ENCODE results near the gene LRSAM1.

Gene LRSAM1

DNA sequence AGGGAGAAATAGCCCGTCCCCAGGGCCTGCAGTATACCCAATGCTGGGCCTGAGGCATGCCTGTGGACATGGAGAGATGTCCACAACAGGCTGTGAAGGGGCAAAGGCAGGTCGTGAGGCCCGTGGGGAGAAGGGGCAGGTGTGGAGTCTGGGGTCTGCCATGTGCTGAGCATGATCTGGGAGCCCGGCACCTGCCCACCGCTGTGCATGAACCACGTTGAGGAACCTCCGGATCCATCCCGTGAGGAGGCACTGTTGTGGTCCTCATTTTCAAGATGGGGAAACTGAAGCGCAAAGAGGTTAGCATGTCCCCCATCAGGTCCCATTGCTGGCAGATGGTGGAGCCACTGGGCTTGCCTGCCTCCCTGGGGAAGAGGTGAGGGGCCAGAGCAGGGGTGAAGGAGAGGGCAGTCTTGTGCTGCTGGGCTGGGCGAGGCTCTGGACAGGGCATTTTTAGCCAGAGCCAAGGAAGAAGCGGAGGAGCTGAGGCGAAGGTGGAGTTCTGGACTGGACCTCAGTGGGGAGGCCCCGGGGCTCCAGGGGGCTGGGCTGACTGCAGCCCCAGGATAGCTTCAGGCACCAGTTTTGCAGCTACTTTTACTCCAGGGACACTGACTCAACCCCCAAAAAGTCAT is 46.5 kb downstream of the LRSAM1 start:
- no peak for DNase-seq (ENCODE audit: low read depth in 2 of 2)

DNA sequence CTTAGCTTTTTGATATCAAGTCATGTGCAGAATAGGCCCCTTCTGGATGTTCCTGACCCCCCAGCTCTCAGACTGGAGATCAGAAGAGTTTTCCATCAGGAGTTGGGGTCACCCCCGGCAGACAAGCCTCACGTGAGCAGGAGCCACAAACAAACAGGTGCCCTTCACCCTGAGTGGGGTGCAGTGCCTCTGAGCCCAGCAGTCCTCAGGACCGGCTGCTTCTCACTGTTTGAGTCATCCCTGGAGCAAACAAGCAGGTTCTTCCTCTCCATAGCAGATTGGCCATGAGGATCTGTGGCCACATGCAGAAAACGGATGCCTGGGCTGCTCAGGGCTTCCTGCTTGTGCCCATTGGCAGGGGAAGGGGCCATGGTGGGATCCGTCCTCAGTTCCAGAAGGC is 47.0 kb downstream of the LRSAM1 start:
- no peak for DNase-seq (ENCODE audit: low read depth in 2 of 2)

DNA sequence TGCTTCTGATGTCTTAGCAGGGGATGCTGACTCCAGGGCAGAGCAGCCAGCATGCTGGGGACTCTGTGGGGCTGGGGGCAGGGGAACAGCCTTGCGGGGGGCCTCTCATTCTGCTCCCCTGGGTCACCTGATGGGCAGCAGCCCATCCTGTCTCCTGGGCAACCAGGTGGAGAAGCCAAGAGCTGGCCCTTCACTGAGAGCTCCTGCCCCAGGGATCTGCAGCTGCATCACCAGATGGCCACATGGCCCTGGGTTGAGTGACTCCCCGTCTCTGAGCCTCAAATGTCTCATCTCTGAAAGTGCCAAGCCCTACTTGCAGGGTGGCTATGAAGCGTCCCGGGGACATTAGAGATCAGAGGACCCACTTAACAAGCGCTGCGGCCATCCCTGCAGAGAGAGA is 49.1 kb downstream of the LRSAM1 start:
- DNase-seq (ENCODE audit: low read depth in 2 of 2), result no peak

DNA sequence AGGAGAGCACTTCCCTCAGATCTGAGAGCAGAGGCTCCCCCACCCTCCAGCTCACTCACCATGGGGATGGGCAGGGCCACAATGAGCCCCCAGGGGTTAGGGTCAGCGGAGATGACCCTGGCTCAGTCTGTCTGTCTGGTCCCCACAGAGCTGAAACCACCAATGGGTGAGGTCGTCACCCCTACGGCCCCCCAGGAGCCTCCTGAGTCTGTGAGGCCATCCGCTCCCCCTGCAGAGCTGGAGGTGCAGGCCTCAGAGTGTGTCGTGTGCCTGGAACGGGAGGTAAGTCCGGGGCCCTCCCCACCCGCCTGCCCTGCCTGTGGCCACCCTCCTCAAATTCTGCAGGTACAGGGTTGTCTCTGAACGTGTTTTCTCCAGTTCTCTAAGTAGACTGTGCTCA is 49.6 kb downstream of the LRSAM1 start:
- no peak for DNase-seq (ENCODE audit: low read depth in 2 of 2)

DNA sequence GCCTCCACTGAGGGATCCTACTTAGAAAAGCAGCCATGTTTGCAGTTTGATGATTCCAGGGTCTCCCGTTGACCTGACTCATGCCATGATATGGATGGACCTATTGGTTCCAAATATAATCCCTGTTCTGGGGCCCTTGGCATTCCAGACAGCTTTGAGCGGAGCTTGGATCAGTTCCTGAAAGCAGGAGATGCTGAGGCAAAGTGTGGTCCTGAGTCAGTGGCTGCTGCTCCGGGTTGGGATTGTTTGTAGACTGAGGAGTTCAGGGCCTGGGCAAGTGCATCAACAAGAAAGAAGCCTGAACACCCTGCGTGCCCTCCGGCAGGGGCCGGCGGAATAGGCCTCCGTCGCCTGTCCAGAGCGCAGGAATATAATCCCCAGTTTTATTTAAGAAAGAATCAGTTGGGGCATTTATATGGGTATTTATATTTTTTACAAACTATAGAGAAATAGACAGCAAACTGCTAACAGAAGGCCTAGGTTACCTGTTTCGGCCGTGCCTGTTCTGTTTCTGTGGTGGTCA is 50.6 kb downstream of the LRSAM1 start:
- no peak for DNase-seq (ENCODE audit: low read depth in 2 of 2)

DNA sequence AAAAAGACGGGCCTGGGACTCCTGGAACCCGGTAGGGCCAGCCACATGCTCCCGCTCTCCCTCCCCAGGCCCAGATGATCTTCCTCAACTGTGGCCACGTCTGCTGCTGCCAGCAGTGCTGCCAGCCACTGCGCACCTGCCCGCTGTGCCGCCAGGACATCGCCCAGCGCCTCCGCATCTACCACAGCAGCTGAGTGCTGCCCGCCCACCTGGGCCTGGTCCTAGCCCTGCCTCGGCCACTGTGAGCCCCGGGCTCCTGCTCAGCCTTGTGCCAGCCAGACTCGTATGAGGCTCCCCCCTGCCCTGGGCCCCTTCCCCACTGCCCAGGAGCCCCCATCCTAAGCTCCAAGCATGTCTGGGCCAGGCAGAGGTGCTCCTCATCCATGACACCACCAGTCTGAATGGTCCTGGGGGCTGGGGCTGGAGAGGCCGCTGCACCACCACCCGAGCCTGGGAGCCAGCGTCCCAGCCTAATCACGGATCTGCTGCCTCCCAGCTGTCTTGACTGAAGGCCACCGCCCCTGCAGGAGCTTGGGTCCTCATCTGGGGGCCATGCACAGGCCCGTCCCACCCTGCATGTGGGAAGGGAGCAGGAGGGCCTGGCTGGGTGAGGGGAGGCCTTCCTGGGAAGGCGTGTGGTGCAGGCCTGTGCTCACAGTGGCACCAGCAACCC is 51.5 kb downstream of the LRSAM1 start:
- no peak for DNase-seq (ENCODE audit: low read depth in 2 of 2)

DNA sequence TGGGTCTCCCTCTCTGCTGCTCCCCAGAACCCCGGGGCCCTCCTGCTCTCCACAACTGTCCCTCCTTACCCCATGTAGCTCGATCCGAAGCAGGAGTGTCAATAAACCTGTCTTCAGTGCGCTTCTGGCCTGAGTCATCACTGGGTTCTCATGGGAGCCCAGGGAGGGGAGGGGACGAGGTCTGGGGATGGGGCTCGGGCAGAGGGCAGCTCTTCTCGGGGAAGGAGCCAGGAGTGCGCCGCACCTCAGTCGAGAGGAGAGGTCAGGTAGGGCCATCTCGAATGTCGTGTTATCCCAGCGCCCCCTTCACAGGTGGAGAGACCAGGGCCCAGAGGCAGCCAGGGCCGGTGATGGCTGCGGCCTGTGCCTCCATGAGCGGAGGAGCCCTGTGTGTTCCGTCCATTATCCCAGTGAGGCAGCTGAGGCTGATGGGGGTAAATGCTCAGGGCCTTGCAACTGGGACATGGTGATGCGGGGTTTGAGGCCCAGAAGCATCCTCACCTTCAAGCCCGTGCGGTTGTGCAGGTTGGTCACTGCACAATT is 52.1 kb downstream of the LRSAM1 start:
- no peak for DNase-seq (ENCODE audit: low read depth in 2 of 2)

DNA sequence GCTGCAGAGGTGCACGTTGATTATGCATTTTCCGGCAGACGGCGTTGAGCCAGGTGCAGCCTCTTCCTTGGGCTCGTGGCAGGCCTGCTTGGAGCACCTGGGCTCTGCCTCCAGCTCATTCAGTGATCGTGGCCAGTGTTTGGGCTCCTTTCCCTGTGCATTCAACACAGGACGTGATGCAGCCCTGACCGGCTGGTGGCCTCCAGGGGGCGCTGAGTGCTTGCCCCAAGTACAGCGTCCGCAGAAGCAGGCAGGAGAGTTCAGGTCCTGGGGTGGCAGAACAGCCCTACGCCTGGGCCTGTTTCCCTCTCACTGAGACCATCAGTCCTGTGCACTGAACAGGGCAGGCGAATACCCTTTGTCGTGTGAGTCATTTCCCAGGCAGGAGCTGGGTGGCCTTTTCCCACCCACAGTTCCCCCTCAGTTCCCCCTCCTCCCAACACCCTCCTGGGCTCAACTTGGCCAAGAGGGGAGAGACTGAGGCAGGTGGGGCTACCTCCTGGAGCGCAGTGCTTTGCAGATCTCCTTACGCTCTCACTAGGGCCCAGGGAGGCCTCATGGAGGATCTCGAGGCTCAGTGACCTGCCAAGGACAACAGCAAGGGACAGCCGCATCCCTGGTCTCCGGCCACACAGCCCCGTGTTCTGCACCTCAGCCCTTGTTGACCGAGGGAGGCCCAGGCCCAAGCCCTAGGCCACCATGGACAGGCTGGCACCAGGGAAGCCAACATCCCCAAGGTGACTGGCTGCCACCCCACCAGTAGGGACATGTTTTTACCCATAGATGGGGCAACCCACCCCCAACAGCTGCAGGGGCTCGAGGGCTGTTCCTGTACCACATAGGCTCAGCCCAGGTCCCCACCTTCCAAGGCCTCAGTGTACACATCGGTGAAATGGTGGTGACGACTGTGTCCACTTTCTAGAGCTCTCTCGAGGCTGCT is 52.9 kb downstream of the LRSAM1 start:
- DNase-seq (ENCODE audit: low read depth in 2 of 2), result peak; percentile 66 to 70

DNA sequence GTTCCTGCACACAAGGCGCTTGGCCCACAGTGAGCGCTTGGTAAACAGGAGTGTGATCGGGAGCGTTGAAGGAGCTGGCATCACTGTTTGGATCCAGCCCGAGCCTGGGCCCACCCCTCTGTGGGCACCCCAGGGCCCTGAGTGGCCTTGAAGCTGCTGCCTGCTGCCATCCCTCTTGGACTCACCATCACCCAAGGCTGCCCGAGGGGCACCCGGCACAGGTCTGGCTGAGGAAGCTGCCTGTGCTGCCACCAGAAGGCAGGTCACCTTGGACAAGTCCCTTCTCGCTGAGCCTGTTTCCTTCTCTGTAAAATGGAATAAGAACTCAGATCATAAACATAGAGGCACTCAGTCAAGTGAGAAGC is 53.6 kb downstream of the LRSAM1 start:
- no peak for DNase-seq (ENCODE audit: low read depth in 2 of 2)

DNA sequence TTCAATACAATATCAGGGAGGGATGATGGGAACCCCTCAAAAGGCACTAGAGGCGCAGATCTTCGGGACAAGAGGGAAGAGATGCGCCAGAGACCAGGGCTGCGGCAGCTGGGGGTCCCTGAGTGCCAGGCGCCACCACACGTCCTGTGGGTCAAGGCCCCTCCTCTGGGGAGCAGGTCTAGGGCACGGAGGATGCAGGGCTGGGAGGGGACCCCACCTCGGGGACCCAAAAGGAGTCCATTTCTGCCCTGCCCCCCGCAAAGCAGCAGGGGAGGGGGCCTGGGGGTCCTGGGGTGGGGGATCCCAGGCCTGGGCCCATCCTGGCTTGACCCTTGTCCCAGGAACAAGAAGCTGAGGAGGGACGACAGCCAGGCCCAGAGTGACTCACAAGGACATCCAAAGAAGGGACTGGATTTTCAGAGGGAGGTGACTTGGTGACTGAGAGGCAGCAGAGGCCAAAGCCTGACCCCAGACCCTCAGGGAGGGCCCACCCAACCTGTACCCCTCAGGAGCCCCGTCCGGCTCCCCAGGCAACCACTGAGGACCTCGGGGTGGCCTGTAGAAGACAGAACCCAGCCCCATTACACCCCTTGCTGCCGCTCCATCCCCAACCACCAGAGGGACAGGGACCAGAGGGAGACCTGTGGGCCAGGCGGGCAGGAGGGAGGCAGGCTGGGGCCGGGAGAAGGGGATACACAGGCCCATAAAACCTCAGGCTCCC is 54.2 kb downstream of the LRSAM1 start:
- peak in 1 of 2 donors; percentile 16 for DNase-seq (ENCODE audit: low read depth in 2 of 2)

DNA sequence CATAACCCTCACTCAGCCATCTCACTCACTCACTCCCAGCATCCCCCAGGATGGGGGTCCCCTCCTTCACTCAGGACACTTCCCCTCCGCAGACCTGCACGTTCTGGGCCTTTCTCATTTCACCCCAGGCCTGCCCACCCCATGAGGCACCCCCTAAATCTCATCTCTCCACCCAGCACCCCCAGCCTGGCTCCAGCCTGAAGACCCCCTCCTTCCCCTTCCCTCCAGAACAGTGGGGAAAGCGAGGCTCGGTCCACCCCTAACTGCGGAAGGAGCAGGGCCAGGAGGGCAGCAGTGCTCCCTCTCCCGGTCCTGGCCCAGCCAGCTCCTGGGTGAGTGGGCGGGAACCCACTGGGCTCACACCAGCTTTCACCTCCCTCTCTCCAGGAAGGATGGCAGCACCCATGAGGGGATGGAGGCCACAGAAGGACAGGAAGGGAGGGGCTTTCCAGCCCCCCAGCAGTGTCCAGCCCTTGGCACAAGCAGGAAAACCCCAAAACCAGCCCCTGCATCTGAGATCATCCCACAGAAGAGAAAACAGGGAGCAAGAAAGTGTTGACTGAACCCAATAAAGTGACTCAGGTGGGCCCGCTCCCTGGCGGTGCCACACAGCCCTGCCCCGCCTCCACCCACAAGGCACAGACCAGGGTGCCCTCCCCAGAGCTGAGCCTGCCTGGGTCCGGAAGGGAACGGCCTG is 55.0 kb downstream of the LRSAM1 start:
- DNase-seq (ENCODE audit: low read depth in 2 of 2), result no peak

DNA sequence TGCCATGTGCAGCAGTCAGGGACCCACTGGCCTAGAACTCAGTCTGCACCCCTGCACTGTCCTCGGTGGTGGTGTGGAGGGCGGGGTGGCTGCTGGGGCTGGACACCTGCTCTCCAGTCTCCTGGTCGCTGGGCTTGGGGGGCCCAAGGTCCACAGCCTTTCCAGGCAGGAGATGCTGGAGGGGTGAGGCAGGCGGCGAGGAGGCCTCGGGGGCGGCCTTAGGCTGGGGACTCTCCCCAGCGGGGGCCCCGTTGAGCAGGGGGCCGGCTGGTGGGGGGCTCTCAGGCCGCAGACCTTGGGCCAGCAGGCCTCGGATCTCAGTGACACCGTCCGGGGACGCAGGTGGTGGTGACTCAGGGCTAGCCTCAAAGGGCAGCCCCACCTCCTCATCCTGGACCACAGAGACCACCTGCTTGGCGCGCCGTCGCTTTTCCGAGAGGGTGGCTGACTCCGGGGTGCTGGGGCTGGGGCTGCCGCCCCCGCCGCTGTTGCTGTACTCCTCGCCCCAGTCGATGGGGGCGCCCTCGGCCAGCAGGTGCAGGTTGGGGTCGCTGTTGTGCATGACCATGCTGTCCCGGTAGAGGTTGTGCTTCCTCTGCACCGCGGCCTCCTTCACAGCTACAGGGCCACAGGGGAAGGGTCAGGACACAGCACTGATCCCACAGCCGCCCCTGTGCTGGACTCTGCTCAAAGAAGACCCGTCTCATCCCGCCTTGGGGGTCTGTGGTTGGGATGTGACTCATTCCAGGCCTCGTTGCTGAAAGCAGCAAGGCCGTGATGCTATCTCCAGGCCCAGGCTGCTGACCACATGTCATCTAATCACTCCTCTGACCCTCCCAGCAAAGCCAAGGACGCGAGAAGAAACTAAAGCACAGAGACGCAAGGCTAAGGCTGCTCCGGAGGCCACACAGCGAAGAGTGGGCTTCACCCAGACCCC is 55.8 kb downstream of the LRSAM1 start:
- no peak for DNase-seq (ENCODE audit: low read depth in 2 of 2)

DNA sequence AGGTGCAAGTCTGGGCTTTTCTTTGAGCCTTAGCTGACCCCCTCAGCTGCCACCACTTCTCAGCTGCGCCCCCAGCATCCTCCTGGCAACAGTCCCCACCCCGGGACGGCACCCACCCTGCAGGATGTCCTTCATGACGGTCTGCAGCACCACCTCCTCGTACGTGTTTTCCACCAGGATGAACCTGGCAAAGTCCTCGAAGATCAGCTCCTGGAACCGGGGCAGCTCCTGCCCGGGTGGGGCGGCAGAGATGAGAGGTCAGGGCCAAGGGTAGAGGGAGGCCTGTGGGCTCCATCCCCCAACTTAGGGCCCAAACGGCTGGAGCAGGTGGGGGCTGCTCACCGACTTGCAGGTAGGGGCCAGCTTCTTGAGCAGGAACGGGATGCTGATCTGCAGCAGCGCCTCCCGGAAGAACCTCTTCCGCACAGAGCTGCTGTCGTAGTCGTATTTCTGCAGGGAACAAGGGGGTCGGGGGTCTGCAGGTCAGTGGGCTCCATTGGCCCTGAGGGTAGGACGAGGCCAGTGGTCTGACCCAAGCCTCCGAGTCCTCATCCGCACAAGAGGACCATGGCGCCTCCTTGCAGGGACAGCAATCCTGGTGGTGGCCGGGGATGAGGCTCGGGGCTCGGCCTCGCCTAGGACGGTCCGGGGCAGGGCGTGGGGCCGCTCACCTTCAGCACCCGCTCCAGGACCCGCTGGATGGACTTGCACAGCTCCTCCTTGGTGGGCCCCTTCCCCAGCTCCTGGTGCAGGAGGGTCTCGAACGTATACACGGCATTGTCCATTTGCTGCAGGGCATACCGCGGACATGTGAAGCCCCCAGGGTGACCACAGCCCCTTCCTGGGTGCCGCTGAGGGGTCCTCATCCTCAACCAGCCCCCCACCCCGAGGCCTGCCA is 56.7 kb downstream of the LRSAM1 start:
- no peak for DNase-seq (ENCODE audit: low read depth in 2 of 2)

DNA sequence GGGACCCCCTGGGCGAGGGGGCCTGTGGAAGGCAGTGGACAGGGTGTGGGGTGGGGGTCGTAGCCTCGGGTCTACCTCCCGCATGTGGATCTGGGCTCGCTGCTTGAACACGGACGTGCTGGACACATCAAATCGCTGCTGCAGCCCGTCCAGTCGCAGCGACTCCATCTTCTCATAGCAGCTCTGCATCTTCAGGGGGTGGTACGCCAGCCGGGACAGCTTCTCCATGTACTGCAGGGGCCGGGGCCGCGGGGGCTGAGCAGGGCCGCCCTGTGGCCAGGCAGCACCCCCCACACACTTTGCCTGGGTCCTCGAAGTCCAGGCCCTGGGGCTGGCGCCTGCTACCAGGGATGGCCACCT is 57.6 kb downstream of the LRSAM1 start:
- DNase-seq (ENCODE audit: low read depth in 2 of 2), result no peak

DNA sequence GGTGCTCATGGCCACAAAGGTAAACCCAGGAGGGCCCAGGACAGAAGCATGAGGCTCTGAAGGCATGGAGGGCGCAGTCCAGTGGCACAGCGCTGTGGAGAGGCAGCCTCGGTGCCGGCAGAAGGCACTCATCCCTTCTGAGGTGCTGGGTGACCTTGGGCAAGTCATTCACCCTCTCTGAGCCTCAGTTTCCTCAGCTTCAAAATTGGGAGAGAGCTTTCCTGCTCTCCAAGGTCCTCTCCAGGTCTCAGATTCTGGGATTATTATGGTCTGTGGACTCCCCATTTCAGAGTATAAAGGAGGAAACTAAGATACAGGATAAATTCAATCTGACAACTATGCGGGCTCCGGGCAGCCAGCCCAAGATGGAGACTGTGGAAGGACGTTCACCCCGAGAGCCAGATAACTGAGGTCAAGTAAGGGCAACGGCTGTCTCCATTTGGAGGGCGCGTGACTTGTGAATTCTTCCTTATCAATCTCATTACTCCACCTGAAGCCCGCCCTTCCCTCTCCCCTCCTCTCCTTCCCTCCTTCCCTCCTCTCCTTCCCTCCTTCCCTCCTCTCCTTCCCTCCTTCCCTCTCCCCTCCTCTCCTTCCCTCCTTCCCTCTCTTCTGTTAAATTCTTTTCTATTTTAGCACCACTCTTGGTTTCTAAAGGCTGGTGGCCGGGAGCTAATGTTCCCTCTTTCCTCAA is 58.1 kb downstream of the LRSAM1 start:
- DNase-seq (ENCODE audit: low read depth in 2 of 2), result no peak

DNA sequence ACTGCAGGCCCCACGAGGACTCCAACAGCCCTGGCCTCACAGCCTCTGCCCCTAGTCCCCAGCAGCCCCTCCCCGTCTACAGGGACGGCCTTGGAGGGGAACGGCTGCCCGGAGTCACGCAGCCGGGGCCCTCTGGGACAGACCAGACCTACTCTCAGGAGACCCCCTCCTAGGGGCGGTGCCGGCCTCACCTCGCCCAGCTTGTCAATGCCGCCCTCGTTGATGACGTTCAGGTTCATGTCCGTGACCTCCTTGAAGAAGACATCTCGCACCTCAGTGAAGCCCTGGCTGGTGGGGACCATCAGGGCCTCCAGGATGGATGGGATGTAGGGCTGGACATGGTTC is 58.6 kb downstream of the LRSAM1 start:
- no peak for DNase-seq (ENCODE audit: low read depth in 2 of 2)

DNA sequence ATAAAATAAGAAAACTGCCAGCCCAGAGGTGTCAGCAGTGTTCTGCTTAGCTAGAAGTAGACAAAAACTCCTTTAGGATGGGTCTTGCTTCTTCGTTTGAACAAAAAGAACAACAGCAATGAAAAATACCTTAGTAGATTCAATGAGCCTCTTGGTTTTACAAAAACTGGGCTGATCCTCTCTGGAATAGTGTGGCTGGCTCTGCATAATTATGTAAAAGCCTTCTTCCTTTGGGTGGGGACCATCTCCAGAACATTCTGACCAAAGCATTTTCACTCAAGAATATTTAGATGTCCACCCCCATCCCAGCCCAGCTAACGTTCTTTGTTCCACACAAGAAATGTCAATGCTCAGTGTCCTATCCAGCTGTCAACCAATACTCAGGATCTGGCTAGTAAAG is 63.2 kb downstream of the LRSAM1 start:
- DNase-seq (ENCODE audit: low read depth in 2 of 2), result no peak

DNA sequence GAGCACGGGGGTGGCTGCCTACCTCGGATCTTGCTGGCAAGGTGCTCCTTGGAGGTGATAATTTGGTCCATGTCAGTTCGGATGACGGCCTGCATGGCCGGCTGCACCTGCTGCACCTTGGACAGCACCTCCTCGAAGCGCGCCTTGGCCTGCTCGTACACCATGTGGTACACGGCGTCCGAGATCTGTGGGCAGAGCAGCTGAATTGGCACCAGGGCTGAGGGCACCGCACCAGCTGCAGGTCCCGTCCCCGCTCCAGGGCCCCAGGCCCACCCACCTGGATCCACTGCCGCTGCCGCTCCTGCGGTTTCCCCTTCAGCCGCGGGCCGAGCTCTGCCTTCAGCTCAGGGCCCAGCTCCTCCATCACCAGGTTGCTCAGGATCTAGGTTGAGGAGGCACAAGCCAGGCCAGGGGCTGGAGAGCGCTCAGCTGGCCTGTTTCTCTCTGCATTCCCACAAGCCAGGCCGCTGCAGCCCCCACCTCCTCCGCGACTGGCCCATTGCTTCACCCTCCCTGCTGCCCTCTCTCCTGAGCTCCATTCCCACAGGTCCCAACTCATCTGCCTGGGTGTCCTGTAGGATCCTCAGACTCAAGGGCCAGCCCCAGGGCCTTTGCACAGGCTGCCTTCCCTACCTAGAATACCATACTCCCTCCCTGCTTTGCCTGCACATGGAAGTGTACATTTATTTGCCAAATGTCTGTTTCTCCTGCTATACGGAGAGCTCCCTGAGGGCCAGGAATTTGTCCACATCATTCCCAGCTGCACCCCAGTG is 65.7 kb downstream of the LRSAM1 start:
- DNase-seq (ENCODE audit: low read depth in 2 of 2), result no peak
